ENCODE data around the gene CLOCK. TPM values are rescaled to one million over a fixed set of nuclear protein-coding genes. Genes with fewer than 3 reads are reported as not detected.

The CLOCK gene
- total and polyA plus RNA-seq, 2 of the 13 experiments (the other 11 are each of a cell fraction or from before 2014, with no cell fraction given), result 8.8 to 13.5 TPM

DNA sequence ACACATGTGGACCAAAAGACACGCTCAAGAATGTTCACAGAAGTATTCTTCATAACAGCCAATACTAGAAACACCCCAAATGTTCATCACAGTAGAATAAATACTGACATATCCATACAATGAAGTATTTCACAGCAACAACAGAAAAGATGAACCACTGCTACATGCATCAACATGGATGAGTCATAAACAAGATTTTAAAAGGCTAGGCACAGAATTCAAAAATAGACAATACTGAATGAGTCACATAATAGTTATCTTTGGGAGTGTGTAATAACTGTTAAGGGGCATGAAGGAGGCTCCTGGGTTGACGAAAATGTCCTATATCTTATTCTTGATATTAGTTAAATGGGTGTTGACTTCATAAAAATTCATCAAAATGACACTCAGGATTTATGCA, 43.5 kb downstream of the CLOCK start:
- Histone ChIP-seq H3K27me3 (ENCODE audit: control insufficient read depth in 1 of 2, insufficient read depth in 2 of 2, low read length in 2 of 2) (no peaks in the 10 kb centered on the region), H3K27ac (ENCODE audit: extremely low read length, insufficient read depth, low read length) (no peak overlapping the region), H3K4me2 (ENCODE audit: low read depth, low read length) (no peak overlapping the region), H3K4me3 (replicated peaks in 1 of 3; ENCODE audit: insufficient read depth in 1 of 3, low read depth in 2 of 3, low read length in 3 of 3) (no peak overlapping the region), H3K36me3 (replicated peaks in 1 of 2; ENCODE audit: control insufficient read depth in 1 of 2, insufficient read depth in 2 of 2, low read length in 2 of 2) (peaks cover 2 to 7% of the 10 kb centered on the region in 2 experiments; a peak in 2 of 5 replicates), H4K20me1 (ENCODE audit: insufficient read depth, low read length) (no peaks in the 10 kb centered on the region), H3K9me3 (ENCODE audit: low read length) (no peaks in the 10 kb centered on the region), H2AFZ (ENCODE audit: low read length) (no peak overlapping the region), H3K79me2 (ENCODE audit: insufficient read depth, low read length) (no peaks in the 10 kb centered on the region), H3K4me1 (ENCODE audit: insufficient read depth, low read length) (no peaks in the 10 kb centered on the region), H3K9ac (ENCODE audit: insufficient read depth, low read depth, low read length) (no peak overlapping the region)
- BruUV-seq (replicated peaks), result no TSS peak
- ChIA-PET POLR2A (no interaction called here), CTCF (ENCODE audit: low intra/inter-chr PET ratio, low total read pairs) (no interaction called here)
- FAIRE-seq, result no peak
- DNase-seq (ENCODE audit: low spot score), result no peak
- in situ Hi-C loops (cut with HindIII; ENCODE audit: extremely low pct_ligation_motif_present, low pct_unique_long_range_greater_than_20kb), result no loop called here
- no peak for ATAC-seq
- TF ChIP-seq, protein P1, sequence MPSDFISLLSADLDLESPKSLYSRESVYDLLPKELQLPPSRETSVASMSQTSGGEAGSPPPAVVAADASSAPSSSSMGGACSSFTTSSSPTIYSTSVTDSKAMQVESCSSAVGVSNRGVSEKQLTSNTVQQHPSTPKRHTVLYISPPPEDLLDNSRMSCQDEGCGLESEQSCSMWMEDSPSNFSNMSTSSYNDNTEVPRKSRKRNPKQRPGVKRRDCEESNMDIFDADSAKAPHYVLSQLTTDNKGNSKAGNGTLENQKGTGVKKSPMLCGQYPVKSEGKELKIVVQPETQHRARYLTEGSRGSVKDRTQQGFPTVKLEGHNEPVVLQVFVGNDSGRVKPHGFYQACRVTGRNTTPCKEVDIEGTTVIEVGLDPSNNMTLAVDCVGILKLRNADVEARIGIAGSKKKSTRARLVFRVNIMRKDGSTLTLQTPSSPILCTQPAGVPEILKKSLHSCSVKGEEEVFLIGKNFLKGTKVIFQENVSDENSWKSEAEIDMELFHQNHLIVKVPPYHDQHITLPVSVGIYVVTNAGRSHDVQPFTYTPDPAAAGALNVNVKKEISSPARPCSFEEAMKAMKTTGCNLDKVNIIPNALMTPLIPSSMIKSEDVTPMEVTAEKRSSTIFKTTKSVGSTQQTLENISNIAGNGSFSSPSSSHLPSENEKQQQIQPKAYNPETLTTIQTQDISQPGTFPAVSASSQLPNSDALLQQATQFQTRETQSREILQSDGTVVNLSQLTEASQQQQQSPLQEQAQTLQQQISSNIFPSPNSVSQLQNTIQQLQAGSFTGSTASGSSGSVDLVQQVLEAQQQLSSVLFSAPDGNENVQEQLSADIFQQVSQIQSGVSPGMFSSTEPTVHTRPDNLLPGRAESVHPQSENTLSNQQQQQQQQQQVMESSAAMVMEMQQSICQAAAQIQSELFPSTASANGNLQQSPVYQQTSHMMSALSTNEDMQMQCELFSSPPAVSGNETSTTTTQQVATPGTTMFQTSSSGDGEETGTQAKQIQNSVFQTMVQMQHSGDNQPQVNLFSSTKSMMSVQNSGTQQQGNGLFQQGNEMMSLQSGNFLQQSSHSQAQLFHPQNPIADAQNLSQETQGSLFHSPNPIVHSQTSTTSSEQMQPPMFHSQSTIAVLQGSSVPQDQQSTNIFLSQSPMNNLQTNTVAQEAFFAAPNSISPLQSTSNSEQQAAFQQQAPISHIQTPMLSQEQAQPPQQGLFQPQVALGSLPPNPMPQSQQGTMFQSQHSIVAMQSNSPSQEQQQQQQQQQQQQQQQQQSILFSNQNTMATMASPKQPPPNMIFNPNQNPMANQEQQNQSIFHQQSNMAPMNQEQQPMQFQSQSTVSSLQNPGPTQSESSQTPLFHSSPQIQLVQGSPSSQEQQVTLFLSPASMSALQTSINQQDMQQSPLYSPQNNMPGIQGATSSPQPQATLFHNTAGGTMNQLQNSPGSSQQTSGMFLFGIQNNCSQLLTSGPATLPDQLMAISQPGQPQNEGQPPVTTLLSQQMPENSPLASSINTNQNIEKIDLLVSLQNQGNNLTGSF (CRISPR knock-in tag; IDR thresholded peaks at IDR 0.05), result no peak
- TF ChIP-seq ZSCAN22 (CRISPR knock-in tag; IDR thresholded peaks at IDR 0.05) (no peak), FLYWCH1 (CRISPR knock-in tag; IDR thresholded peaks at IDR 0.05) (no peak), ZNF746 (CRISPR knock-in tag; IDR thresholded peaks at IDR 0.05) (no peak), TAF15 (IDR thresholded peaks at IDR 0.05; ENCODE audit: low read depth, low read length, poor library complexity, severe bottlenecking) (no peak), EEA1 (CRISPR knock-in tag; IDR thresholded peaks at IDR 0.05; ENCODE audit: borderline replicate concordance) (no peak), ZNF747 (CRISPR knock-in tag; IDR thresholded peaks at IDR 0.05; ENCODE audit: borderline replicate concordance) (no peak), PRMT3 (CRISPR knock-in tag; IDR thresholded peaks at IDR 0.05; ENCODE audit: borderline replicate concordance, low read depth) (no peak)
- TF ChIP-seq, protein P2, sequence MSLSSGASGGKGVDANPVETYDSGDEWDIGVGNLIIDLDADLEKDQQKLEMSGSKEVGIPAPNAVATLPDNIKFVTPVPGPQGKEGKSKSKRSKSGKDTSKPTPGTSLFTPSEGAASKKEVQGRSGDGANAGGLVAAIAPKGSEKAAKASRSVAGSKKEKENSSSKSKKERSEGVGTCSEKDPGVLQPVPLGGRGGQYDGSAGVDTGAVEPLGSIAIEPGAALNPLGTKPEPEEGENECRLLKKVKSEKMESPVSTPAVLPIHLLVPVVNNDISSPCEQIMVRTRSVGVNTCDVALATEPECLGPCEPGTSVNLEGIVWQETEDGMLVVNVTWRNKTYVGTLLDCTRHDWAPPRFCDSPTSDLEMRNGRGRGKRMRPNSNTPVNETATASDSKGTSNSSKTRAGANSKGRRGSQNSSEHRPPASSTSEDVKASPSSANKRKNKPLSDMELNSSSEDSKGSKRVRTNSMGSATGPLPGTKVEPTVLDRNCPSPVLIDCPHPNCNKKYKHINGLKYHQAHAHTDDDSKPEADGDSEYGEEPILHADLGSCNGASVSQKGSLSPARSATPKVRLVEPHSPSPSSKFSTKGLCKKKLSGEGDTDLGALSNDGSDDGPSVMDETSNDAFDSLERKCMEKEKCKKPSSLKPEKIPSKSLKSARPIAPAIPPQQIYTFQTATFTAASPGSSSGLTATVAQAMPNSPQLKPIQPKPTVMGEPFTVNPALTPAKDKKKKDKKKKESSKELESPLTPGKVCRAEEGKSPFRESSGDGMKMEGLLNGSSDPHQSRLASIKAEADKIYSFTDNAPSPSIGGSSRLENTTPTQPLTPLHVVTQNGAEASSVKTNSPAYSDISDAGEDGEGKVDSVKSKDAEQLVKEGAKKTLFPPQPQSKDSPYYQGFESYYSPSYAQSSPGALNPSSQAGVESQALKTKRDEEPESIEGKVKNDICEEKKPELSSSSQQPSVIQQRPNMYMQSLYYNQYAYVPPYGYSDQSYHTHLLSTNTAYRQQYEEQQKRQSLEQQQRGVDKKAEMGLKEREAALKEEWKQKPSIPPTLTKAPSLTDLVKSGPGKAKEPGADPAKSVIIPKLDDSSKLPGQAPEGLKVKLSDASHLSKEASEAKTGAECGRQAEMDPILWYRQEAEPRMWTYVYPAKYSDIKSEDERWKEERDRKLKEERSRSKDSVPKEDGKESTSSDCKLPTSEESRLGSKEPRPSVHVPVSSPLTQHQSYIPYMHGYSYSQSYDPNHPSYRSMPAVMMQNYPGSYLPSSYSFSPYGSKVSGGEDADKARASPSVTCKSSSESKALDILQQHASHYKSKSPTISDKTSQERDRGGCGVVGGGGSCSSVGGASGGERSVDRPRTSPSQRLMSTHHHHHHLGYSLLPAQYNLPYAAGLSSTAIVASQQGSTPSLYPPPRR (CRISPR knock-in tag; IDR thresholded peaks at IDR 0.05; ENCODE audit: borderline replicate concordance), result no peak
- TF ChIP-seq, protein P3, sequence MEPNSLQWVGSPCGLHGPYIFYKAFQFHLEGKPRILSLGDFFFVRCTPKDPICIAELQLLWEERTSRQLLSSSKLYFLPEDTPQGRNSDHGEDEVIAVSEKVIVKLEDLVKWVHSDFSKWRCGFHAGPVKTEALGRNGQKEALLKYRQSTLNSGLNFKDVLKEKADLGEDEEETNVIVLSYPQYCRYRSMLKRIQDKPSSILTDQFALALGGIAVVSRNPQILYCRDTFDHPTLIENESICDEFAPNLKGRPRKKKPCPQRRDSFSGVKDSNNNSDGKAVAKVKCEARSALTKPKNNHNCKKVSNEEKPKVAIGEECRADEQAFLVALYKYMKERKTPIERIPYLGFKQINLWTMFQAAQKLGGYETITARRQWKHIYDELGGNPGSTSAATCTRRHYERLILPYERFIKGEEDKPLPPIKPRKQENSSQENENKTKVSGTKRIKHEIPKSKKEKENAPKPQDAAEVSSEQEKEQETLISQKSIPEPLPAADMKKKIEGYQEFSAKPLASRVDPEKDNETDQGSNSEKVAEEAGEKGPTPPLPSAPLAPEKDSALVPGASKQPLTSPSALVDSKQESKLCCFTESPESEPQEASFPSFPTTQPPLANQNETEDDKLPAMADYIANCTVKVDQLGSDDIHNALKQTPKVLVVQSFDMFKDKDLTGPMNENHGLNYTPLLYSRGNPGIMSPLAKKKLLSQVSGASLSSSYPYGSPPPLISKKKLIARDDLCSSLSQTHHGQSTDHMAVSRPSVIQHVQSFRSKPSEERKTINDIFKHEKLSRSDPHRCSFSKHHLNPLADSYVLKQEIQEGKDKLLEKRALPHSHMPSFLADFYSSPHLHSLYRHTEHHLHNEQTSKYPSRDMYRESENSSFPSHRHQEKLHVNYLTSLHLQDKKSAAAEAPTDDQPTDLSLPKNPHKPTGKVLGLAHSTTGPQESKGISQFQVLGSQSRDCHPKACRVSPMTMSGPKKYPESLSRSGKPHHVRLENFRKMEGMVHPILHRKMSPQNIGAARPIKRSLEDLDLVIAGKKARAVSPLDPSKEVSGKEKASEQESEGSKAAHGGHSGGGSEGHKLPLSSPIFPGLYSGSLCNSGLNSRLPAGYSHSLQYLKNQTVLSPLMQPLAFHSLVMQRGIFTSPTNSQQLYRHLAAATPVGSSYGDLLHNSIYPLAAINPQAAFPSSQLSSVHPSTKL (CRISPR knock-in tag; IDR thresholded peaks at IDR 0.05), result no peak
- intact Hi-C loops (cut with micrococcal nuclease; ENCODE audit: unreplicated experiment), result no loop called here
- WGBS (ENCODE audit: low lambda C conversion rate), result 96% methylated on average over 2 of the region's 2 CpGs
